OCI-LY7 (cell line): ENCODE measurements around the gene KIF16B. TPM values are rescaled to one million over a fixed set of nuclear protein-coding genes. Genes with fewer than 3 reads are reported as not detected.

Experiments
- BruUV-seq: library from RNA; stranded (reverse); fragments of 400-500 nt; replicated peaks from 2 replicates; lab custom pipeline; 2021; lab: Mats Ljungman, UMichigan
- CTCF ChIA-PET: fragments of 300-600 bp; sonication (Branson Sonifier 250); formaldehyde crosslinking; loops from one replicate; lab custom pipeline; 2022; ENCODE audit warnings: antibody characterized with exemption; ENCODE audit not compliant: unreplicated experiment; lab: Charles Lee
- POLR2A ChIA-PET: fragments of 300-600 bp; sonication (Branson Sonifier 250); formaldehyde crosslinking; loops from one replicate; lab custom pipeline; 2022; ENCODE audit warnings: antibody characterized with exemption; lab: Charles Lee
- DNase-seq: peaks from one replicate; pipeline ENCODE4 v3.0.0-alpha.2; 2015; ENCODE audit warnings: low spot score
- H2AFZ ChIP-seq: fragments of 200-600 bp; sonication (generic), shearing (Covaris generic); 2 replicates; pipeline ENCODE4 v1.6.1; 2014; ENCODE audit warnings: mild to moderate bottlenecking, antibody characterized with exemption, low read length, moderate library complexity
- H3K27ac ChIP-seq: fragments of 200-600 bp; sonication (generic); 2 replicates; pipeline ENCODE4 v1.5.1; 2014; ENCODE audit warnings: mixed run types, low read depth, mild to moderate bottlenecking, moderate library complexity, low read length, inconsistent platforms; ENCODE audit not compliant: poor library complexity, severe bottlenecking
- H3K36me3 ChIP-seq: fragments of 200-600 bp; sonication (generic); 2 replicates; pipeline ENCODE4 v1.6.1; 2014; ENCODE audit warnings: mild to moderate bottlenecking, antibody characterized with exemption, low read length, moderate library complexity, mixed read lengths; ENCODE audit not compliant: insufficient read depth
- H3K4me1 ChIP-seq: fragments of 200-600 bp; sonication (generic); 2 replicates; pipeline ENCODE4 v1.5.1; 2014; ENCODE audit warnings: mild to moderate bottlenecking, low read length; ENCODE audit not compliant: insufficient read depth, poor library complexity, severe bottlenecking
- H3K4me2 ChIP-seq: fragments of 200-600 bp; sonication (generic); 2 replicates; pipeline ENCODE4 v1.6.1; 2014; ENCODE audit warnings: mild to moderate bottlenecking, low read length
- H3K4me3 ChIP-seq: fragments of 200-600 bp; sonication (generic); 2 replicates; pipeline ENCODE4 v1.5.1; 2014; ENCODE audit warnings: mild to moderate bottlenecking, low read depth, low read length; ENCODE audit not compliant: poor library complexity, severe bottlenecking
- H3K79me2 ChIP-seq: fragments of 200-600 bp; sonication (generic); 2 replicates; pipeline ENCODE4 v1.6.1; 2016; ENCODE audit warnings: low read depth, mild to moderate bottlenecking, low read length, moderate library complexity, mixed read lengths; ENCODE audit not compliant: insufficient read depth
- H3K9me2 ChIP-seq: fragments of 200-600 bp; sonication (generic); 2 replicates; pipeline ENCODE4 v1.6.1; 2016; ENCODE audit warnings: mild to moderate bottlenecking, low read length, mixed read lengths; ENCODE audit not compliant: insufficient read depth
- H3K9me3 ChIP-seq: fragments of 200-600 bp; sonication (generic); 2 replicates; pipeline ENCODE4 v1.6.1; 2014; ENCODE audit warnings: mild to moderate bottlenecking, mixed run types, low read length, mixed read lengths
- H4K20me1 ChIP-seq: fragments of 200-600 bp; sonication (generic); 2 replicates; pipeline ENCODE4 v1.6.1; 2014; ENCODE audit warnings: mild to moderate bottlenecking, antibody characterized with exemption, low read length, moderate library complexity, mixed read lengths; ENCODE audit not compliant: insufficient read depth
- CTCF ChIP-seq: fragments of 200-600 bp; sonication (generic); conservative IDR thresholded peaks from 2 replicates; pipeline ENCODE4 v1.5.1; 2014; ENCODE audit warnings: mild to moderate bottlenecking, antibody characterized with exemption, low read length, moderate library complexity, mixed read lengths
- EZH2phosphoT487 ChIP-seq: fragments of 200-600 bp; sonication (generic); IDR thresholded peaks from 2 replicates; pipeline ENCODE4 v1.6.1; 2018; ENCODE audit warnings: low read depth, borderline replicate concordance, mild to moderate bottlenecking, mixed run types, antibody characterized with exemption, low read length, moderate library complexity, mixed read lengths
- intact Hi-C: fragments of 100-400 bp; cut with micrococcal nuclease; formaldehyde crosslinking; loops from one replicate; pipeline ENCODE4 v1.10.0; 2022; ENCODE audit not compliant: unreplicated experiment
- total RNA-seq, 2 experiments: library from RNA; depleted of rRNA in 1 of 2; stranded (reverse); fragments of >200 nt in 1 of 2; shearing (Covaris generic) in 1 of 2; gene quantifications; 2 replicates each; pipeline ENCODE4 v1.2.3, GENCODE V29; 2014 to 2022

The KIF16B gene
- total RNA-seq, 2 experiments from 2014 or later = 6.2 to 11.2 TPM

GRCh38 chr20:16352321-16352720, 220.9 kb downstream of the KIF16B start:
- DNase-seq = no peak
- H3K9me2 ChIP-seq = no peaks in the 10 kb centered on the region
- TF ChIP-seq CTCF (0 out of 2 replicates have a peak, but pooled peaks have one; percentile 12), EZH2phosphoT487 (no peak)
- ChIA-PET CTCF (no interaction called here), POLR2A (no interaction called here)
- H3K36me3 ChIP-seq = no peaks in the 10 kb centered on the region
- H3K27ac ChIP-seq = no peak overlapping the region
- H3K4me3 ChIP-seq = no peak overlapping the region
- no peak overlapping the region for H3K4me2 ChIP-seq
- BruUV-seq = no TSS peak
- intact Hi-C loops = no loop called here
- no peaks in the 10 kb centered on the region for H3K9me3 ChIP-seq
- no peaks in the 10 kb centered on the region for H4K20me1 ChIP-seq
- no peaks in the 10 kb centered on the region for H3K4me1 ChIP-seq
- no peak overlapping the region for H2AFZ ChIP-seq
- H3K79me2 ChIP-seq = no peaks in the 10 kb centered on the region

- Histone ChIP-seq H4K20me1 (no peaks in the 10 kb centered on the region), H2AFZ (no peak overlapping the region), H3K4me1 (no peaks in the 10 kb centered on the region), H3K4me2 (no peak overlapping the region), H3K79me2 (no peaks in the 10 kb centered on the region), H3K9me3 (no peaks in the 10 kb centered on the region), H3K36me3 (no peaks in the 10 kb centered on the region), H3K9me2 (no peaks in the 10 kb centered on the region), H3K27ac (no peak overlapping the region), H3K4me3 (no peak overlapping the region)
- peak; percentile 3 for DNase-seq
- CTCF ChIA-PET = no interaction called here
- no peak for TF ChIP-seq CTCF
- no peak for TF ChIP-seq EZH2phosphoT487
- POLR2A ChIA-PET = no interaction called here
- intact Hi-C loops = no loop called here
- BruUV-seq = no TSS peak
Observed at GRCh38 chr20:16351415-16351814, 221.8 kb downstream of the KIF16B start.

GRCh38 chr20:16350465-16350864, 222.8 kb downstream of the KIF16B start:
- H3K9me3 ChIP-seq = no peaks in the 10 kb centered on the region
- H2AFZ ChIP-seq = no peak overlapping the region
- no peaks in the 10 kb centered on the region for H4K20me1 ChIP-seq
- no peak for DNase-seq
- no peak overlapping the region for H3K4me3 ChIP-seq
- no peaks in the 10 kb centered on the region for H3K4me1 ChIP-seq
- no peak overlapping the region for H3K27ac ChIP-seq
- H3K4me2 ChIP-seq = no peak overlapping the region
- intact Hi-C loops = no loop called here
- H3K9me2 ChIP-seq = no peaks in the 10 kb centered on the region
- POLR2A ChIA-PET = interaction anchor here (0.6 to 1.1 kb wide), 2 partner anchors 16 to 33 kb away, joined by 3 read pairs; no protein-coding TSS in a partner anchor
- BruUV-seq = no TSS peak
- no peaks in the 10 kb centered on the region for H3K79me2 ChIP-seq
- no peaks in the 10 kb centered on the region for H3K36me3 ChIP-seq
- CTCF ChIA-PET = no interaction called here
- TF ChIP-seq CTCF = no peak
- TF ChIP-seq EZH2phosphoT487 = no peak
